ENCODE results near the gene MGAT5B. TPM values are rescaled to one million over a fixed set of nuclear protein-coding genes. Genes with fewer than 3 reads are reported as not detected.

Gene MGAT5B
- total and polyA plus RNA-seq, 11 donors: 0.07 to 0.21 (median 0.15) TPM; not detected in 6

- H3K9me3 ChIP-seq: no peaks in the 10 kb centered on the region
- no peak overlapping the region for H3K27ac ChIP-seq
- no peaks in the 10 kb centered on the region for H3K36me3 ChIP-seq
- intact Hi-C loops (cut with DNase I): no loop called here
- no peak for TF ChIP-seq POLR2A (IDR thresholded peaks at IDR 0.05)
- no peak for TF ChIP-seq CTCF (IDR thresholded peaks at IDR 0.05)
- no peak for DNase-seq
- WGBS, 4 donors: 83 to 91% (median 85%) methylated on average over 11 to 20 of the region's 20 CpGs
- H3K4me3 ChIP-seq: no peak overlapping the region
- no peak for ATAC-seq
- no peaks in the 10 kb centered on the region for H3K4me1 ChIP-seq
- H3K27me3 ChIP-seq: peaks cover 0 to 35% (median 11%) of the 10 kb centered on the region in 9 donors
Measured at GRCh38 chr17:76881966-76882365, 13.8 kb downstream of the MGAT5B start.

- ATAC-seq (no peak), DNase-seq (no peak)
- Histone ChIP-seq H3K36me3 (no peaks in the 10 kb centered on the region), H3K27ac (no peak overlapping the region), H3K4me1 (no peaks in the 10 kb centered on the region), H3K27me3 (peaks cover 0 to 39% (median 12%) of the 10 kb centered on the region in 9 donors), H3K4me3 (no peak overlapping the region), H3K9me3 (no peaks in the 10 kb centered on the region)
- intact Hi-C loops (cut with DNase I): no loop called here
- TF ChIP-seq POLR2A (IDR thresholded peaks at IDR 0.05): no peak
- TF ChIP-seq CTCF (IDR thresholded peaks at IDR 0.05): no peak
- WGBS, 4 donors: 83 to 87% (median 85%) methylated on average over 10 of the region's 10 CpGs
Measured at GRCh38 chr17:76883744-76884525, 15.7 kb downstream of the MGAT5B start.

GRCh38 chr17:76884995-76885893 is 17.0 kb downstream of the MGAT5B start:
- TF ChIP-seq CTCF (IDR thresholded peaks at IDR 0.05) (no peak), POLR2A (IDR thresholded peaks at IDR 0.05) (no peak)
- Histone ChIP-seq H3K27ac (no peak overlapping the region), H3K36me3 (no peaks in the 10 kb centered on the region), H3K4me3 (no peak overlapping the region), H3K27me3 (peaks cover 0 to 35% (median 7%) of the 10 kb centered on the region in 9 donors), H3K9me3 (no peaks in the 10 kb centered on the region), H3K4me1 (no peaks in the 10 kb centered on the region)
- DNase-seq (no peak), ATAC-seq (no peak)
- intact Hi-C loops (cut with DNase I): no loop called here
- WGBS, 4 donors: 44 to 53% (median 47%) methylated on average over 13 to 16 of the region's 16 CpGs

GRCh38 chr17:76885894-76886290 is 17.7 kb downstream of the MGAT5B start:
- 75 to 85% (median 79%) methylated on average over 5 of the region's 5 CpGs for WGBS, 4 donors
- Histone ChIP-seq H3K4me1 (no peaks in the 10 kb centered on the region), H3K27me3 (peaks cover 0 to 30% (median 6%) of the 10 kb centered on the region in 9 donors), H3K36me3 (no peaks in the 10 kb centered on the region), H3K27ac (no peak overlapping the region), H3K9me3 (no peaks in the 10 kb centered on the region), H3K4me3 (no peak overlapping the region)
- DNase-seq (no peak), ATAC-seq (no peak)
- TF ChIP-seq POLR2A (IDR thresholded peaks at IDR 0.05) (no peak), CTCF (IDR thresholded peaks at IDR 0.05) (no peak)
- intact Hi-C loops (cut with DNase I): no loop called here
